GM18526 (cell line): ENCODE data around the gene BCL7A.

Experiments
- POLR2A ChIP-seq: IDR thresholded peaks from 3 replicates; pipeline ENCODE4 v1.6.1; 2011; ENCODE audit not compliant: insufficient read length; ENCODE audit errors: extremely low read depth

BCL7A gene

DNA sequence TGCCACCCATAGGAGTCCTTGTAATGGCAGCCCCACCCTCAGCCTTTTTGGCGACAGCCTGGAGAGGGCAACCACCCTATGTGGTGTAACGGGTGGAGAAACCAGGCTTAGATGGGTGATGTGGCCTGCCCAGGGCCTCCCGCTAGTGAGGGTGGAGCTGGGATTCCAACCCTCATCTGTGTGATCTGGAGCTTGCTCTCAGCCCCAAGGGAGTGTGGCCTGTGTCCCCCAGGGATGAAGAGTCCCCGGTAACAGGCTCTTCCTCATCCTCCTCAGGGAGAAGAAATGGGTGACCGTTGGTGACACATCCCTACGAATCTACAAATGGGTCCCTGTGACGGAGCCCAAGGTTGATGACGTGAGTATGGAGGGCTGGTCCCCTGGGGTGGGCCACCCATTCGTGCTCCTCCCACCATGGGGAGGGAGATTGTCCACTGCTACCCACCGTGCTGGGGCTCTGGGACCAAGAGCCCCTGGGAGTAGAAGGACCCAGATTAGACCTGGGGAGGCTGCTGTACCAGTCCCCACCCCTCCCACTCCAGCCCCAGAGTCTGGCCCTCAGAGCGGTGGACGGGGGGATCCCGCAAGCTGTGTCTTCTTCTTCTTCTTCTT, 8.8 kb downstream of the BCL7A start:
- TF ChIP-seq POLR2A: no peak

DNA sequence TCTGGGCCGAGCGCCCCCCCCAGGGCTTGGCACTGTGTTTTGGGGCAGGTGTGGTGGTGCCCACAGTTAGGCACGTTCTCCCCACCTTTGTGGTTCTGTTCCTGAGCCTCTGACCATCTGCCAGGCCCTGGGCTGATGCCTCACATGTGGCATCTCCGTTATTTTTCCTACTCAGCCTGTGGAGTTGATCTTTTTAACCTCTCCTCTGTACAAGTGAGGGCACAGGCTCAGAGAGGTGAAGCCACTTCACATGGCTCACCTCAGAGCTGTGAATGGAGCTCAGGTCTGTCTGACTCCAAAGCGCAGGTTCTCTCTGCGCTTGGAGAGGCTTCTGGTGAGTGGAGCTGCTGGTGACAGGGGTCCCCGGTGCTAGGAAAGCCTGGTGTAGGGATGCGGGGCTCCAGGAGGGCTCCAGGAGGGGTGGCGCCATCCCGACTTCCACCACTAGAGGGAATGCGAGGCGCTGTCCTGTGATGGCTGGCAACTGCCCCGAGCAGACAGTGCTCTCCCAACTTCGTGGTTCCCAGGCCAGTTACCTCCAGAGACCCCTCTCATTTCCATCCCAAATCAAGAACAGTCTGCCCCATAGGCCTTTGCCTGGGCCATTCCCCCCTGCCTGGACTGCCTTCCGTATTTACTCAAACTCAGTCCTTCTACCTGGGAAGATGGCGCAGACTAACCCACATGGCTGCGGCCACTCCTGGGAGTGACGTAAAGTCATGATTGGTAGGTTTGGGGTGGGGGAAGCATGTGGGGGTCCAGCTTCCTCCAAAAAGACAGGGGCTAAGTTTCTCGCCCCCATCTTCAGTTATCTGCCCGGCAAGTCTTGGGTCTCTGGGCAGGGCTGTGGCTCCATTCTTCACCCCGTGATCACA, 9.9 kb downstream of the BCL7A start:
- TF ChIP-seq POLR2A: no peak

DNA sequence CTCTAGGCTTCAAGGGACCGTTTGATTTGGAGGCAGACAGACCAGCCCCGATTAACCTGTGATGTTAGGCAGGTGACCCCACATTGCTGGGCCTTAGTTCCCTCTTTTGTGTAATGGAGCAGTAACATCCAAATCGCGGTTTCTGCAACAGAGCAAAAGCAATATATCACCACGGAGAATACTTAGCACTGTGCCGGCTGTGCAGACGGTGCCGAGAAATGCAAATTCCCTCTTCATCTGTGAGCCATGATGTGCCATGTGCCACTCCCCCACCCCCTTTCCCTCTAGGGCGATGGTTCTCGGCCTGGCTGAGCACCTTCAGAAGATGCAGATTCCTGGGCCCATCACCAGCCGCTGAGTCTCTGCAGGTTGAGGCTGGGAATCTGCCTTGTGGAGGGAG, 10.9 kb downstream of the BCL7A start:
- no peak for TF ChIP-seq POLR2A

DNA sequence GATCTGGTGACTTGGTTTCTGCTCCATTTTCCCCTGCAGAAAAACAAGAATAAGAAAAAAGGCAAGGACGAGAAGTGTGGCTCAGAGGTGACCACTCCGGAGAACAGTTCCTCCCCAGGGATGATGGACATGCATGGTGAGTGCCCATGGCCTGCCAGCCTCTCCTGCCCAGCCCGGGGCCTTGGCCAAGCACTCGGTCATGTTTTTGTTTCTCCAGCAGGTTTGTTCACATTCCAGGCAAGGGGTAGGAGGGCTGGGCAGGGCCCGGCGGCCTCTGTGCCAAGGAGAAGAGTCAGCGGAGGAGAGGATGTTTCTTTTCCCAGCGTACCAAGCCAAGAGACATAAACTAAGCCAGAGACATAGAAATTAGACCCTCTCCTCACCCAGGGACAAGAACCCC, 13.6 kb downstream of the BCL7A start:
- no peak for TF ChIP-seq POLR2A

DNA sequence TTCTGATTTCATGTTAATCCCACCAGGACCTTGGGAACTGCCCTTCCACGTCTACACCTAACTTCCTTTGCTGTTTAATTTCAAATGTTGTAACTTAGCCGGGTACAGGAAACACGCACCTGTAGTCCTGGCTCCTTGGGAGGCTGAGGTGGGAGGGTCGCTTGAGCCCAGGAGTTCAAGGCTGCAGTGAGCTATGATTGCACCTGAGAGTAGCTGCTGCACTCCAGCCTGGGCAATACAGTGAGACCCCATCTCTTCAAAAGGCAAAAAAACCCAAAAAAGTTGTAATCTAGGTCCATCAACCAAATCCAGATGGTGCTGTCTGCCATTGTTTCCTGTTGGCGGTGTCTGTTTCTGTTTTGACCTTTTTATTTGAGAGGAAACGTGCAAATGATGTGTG, 14.5 kb downstream of the BCL7A start:
- no peak for TF ChIP-seq POLR2A

DNA sequence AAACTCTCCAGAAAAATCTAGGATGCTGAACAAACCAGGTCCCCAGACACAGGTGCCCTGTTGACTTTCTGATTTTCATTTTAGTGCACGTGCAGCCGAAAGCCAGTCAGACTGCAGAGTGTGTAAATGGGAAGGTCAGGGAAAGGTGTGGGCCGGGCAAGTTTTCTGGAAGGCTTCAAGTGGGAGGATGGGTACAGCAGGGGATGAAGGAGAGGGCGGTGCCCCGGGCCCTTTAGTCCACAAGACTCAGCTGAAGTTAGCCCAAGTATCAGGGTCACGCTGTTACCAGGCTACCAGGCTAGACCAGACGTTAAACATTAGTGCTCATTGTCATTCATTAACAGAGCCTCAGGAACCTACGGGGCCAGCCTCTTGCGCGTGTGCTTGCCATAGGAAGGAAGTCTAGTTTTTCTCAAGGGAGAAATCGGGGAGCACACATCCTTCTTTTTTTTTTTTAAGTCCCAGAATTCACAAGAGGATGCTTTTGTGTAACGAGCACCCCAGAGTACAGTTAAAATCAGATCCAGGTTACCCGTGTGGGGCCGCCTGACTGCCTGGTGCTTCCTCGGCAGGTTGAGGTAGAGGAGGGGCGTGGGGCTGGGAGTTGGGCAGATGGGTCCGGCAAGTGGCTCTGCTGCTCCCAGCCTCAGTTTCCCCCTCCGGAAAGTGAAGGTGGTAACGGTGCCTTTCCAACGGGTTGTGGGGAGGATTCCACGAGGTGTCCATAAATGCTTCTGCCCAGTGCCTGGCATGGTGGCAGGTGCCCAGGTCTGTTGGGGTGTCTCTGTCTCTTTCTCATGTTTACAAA, 19.1 kb downstream of the BCL7A start:
- no peak for TF ChIP-seq POLR2A

DNA sequence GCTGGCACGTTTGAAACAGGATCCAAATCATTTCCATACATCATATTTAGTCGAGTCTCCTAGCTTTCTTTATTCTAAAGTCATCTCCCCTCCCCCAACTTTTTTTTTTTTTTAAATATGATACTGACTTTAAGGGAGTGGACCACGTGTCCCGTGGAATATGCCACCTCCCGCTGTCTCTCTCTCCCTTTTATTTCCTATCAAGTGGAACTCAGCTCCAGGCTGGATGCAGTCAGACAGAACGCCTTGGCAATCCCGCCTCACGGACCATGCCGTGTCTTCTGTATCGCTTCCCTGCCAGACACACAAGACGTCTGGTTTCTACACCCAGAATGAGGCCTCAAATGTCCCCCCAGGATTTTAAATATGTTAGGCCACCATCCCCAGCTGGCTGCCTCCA, 21.2 kb downstream of the BCL7A start:
- no peak for TF ChIP-seq POLR2A

DNA sequence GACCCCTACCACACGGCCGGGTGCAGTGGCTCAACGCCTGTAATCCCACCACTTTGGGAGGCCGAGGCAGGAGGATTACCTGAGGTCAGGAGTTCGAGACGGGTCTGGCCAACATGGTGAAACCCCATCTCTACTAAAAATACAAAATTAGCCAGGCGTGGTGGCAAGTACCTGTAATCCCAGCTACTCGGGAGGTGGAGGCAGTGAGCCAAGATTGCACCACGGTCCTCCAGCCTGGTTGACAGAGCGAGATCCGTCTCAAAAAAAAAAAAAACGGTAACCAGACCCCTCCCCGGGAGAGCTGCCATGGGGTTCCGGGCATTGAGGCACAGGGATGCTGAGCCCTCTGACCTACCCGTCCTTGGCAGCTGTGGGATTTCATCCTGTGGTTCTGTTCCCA, 21.8 kb downstream of the BCL7A start:
- TF ChIP-seq POLR2A: no peak

DNA sequence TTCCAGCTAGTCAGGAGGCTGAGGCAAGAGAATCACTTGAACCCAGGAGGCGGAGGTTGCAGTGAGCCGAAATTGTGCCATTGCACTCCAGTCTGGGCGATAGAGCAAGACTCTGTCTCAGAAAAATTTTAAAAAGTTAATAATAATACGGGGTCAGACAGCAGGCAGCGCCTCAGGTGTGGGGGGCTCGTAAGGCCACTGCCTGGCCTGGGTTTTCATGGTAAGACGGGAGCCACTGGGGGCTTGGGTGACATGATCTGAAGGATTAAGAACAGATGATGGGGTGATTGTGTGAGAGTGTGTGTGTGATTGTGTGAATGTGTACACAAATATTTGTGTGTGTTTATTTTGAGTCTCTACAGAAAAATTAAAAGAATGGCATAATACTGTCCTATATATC, 23.6 kb downstream of the BCL7A start:
- TF ChIP-seq POLR2A: no peak

DNA sequence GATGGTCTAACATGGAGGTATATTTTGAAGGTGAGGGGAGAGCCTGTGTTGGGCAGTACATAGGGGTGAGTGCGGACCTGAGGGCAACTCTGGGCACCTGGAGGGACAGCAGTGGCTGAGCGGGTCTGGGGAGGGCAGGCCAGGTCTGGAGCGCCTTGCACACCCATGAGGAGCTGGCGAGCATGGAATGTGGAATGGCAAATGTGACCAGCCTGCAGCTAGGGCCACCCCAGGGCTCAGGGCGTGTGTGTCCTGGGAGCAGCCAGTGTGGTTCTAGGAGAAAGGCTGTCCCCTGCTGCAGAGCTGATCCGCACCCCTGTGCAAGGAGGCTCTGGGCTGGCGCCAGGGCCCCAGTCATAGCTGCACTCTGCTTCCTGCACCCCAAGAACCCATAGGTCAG, 24.5 kb downstream of the BCL7A start:
- TF ChIP-seq POLR2A: no peak

DNA sequence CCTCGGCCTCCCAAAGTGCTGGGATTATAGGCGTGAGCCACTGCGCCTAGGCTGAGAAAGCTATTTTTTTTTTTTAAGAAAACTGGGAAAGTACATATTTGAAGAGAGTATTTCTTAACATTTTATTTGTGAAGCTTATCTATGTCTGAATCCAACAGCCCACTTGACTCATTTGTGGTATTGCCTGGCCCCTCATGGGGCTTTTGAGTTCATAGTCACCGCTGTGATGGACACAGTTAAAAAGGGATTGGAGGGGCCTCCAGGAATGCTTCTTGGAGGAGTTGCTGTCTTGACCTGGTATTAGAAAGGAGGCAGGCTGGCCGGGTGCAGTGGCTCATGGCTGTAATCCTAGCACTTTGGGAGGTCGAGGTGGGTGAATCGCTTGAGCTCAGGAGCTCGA, 26.5 kb downstream of the BCL7A start:
- no peak for TF ChIP-seq POLR2A

DNA sequence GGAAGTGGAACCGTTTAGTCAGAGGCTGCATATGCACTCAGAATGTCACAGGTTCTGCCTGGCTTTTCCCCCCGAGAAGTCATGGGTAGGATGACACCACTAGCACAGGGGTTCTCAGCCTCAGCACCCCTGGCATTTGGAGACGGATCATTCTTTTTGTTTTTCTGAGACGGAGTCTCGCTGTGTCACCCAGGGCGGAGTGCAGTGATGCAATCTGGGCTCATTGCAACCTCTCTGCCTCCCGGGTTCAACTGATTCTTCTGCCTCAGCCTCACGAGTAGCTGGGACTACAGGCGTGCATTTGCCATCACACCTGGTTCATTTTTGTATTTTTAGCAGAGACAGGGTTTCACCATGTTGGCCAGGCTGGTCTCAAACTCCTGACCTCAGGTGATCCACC, 28.1 kb downstream of the BCL7A start:
- no peak for TF ChIP-seq POLR2A

DNA sequence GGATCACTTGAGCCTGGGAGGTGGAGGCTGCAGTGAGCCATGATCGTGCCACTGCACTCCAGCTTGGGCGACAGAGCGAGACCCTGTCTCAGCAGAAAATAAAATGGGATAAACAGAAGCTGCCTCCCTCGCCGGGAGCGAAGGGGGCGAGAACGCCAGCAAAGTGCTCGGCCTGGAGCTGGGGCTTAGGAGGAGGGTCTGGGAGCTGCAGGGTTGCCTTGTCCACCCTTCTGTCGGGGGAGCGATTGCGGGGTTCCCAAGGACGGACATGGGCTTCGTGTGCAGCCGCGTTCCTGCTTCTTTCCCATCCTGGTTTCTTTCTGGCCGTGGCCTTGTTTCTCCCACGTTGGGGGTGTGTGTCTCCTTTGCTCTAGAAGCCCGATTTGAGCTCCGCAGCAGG, 29.0 kb downstream of the BCL7A start:
- no peak for TF ChIP-seq POLR2A

DNA sequence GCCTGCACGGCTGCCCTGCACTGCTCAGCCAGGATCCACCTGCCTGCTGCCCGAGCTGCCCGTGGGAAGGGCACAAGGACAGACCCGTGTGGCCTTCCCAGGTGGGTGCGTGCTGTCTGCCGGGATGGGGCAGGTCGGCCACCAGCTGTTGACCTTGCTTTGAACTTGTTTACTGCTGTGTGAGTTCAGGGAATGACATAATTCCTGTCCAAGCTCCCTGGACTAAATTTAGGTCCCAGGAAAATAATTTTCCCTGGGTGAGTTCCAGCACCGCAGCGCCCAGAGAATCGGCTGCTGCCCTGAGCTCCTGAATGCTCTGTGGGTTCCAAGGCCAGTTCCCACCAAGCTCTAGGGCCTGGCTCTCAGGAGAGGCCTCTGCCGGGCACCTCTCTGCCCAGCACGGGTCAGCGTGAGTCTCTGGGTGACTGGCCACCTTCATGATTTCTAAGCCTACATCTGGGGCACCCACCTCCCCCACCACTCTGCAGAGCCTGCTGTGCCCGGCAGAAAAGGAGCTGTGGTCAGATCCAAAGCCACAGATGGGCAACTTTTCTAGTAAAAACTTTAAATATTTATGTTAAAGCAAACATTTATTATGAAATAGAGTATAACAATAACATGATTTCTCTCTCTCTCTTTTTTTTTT, 29.7 kb downstream of the BCL7A start:
- TF ChIP-seq POLR2A: no peak

DNA sequence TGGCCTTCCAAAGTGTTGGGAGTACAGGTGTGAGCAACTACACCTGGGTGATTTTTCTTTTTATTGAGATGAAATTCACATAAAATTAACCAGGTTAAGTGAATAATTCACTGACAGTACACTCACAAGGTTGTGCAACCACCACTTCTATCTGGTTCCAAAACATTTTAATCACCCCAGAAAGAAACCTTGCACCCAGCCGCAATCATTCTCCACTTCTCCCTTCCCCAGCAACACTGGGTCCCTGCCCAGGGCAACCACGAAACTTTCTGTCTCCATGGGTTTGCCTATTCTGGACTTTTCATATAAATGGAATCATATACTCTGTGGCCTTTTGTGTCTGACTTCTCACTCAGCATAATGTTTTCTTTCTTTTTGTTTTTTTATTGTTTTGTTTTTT, 30.6 kb downstream of the BCL7A start:
- no peak for TF ChIP-seq POLR2A
